HepG2 (cell line): ENCODE results near the gene ERV3-1. TPM values are rescaled to one million over a fixed set of nuclear protein-coding genes. Genes with fewer than 3 reads are reported as not detected.

Experiments used
- AHDC1 ChIP-seq: sonication (generic); formaldehyde crosslinking; IDR thresholded peaks from 2 replicates; pipeline ENCODE4 v1.5.1; 2020; ENCODE audit warnings: mild to moderate bottlenecking, missing genetic modification reagents, borderline replicate concordance
- AKNA ChIP-seq: sonication (generic); formaldehyde crosslinking; IDR thresholded peaks from 2 replicates; pipeline ENCODE4 v1.4.0; 2020; ENCODE audit warnings: missing genetic modification reagents, borderline replicate concordance
- CTCF ChIP-seq: sonication (generic); formaldehyde crosslinking; IDR thresholded peaks from 2 replicates; pipeline ENCODE4 v1.5.0; 2020; ENCODE audit warnings: mild to moderate bottlenecking, missing genetic modification reagents, moderate library complexity
- MED1 ChIP-seq: sonication (generic); formaldehyde crosslinking; IDR thresholded peaks from 2 replicates; pipeline ENCODE4 v1.4.0; 2020; ENCODE audit warnings: missing genetic modification reagents
- PAXIP1 ChIP-seq: sonication (generic); formaldehyde crosslinking; conservative IDR thresholded peaks from 2 replicates; pipeline ENCODE4 v1.4.0; 2020; ENCODE audit warnings: mild to moderate bottlenecking, missing genetic modification reagents, moderate library complexity
- RBFOX2 ChIP-seq: fragments of 200-400 bp; formaldehyde crosslinking; IDR thresholded peaks from 2 replicates; pipeline ENCODE4 v1.6.1; 2017; ENCODE audit warnings: low read depth, mild to moderate bottlenecking, low read length
- ZNF292 ChIP-seq: sonication (generic); formaldehyde crosslinking; IDR thresholded peaks from 2 replicates; pipeline ENCODE4 v1.8.1; 2022; ENCODE audit warnings: mild to moderate bottlenecking, low read depth, missing genetic modification reagents, borderline replicate concordance
- ZNF337 ChIP-seq: sonication (generic); formaldehyde crosslinking; IDR thresholded peaks from 2 replicates; pipeline ENCODE4 v1.5.1; 2020; ENCODE audit warnings: missing genetic modification reagents, low read depth, mild to moderate bottlenecking, borderline replicate concordance
- ZNF543 ChIP-seq: sonication (generic); formaldehyde crosslinking; IDR thresholded peaks from 2 replicates; pipeline ENCODE4 v1.4.0; 2020; ENCODE audit warnings: mild to moderate bottlenecking, missing genetic modification reagents
- ZNF562 ChIP-seq: sonication (generic); formaldehyde crosslinking; IDR thresholded peaks from 2 replicates; pipeline ENCODE4 v1.8.0; 2022; ENCODE audit warnings: missing genetic modification reagents, borderline replicate concordance
- ZNF740 ChIP-seq: sonication (generic); formaldehyde crosslinking; IDR thresholded peaks from 2 replicates; pipeline ENCODE4 v1.4.0; 2020; ENCODE audit warnings: missing genetic modification reagents
- ZSCAN21 ChIP-seq: sonication (generic); formaldehyde crosslinking; IDR thresholded peaks from 2 replicates; pipeline ENCODE4 v1.8.0; 2022; ENCODE audit warnings: mild to moderate bottlenecking, missing genetic modification reagents, moderate library complexity, borderline replicate concordance
- polyA plus RNA-seq, 8 experiments: library from polyadenylated mRNA; depleted of rRNA in 3 of 8; stranded (reverse) in 7 of 8; unstranded in 1 of 8; fragments of >200 nt; fragmentation: Illumina TruSeq in 4 of 8; extraction: Trizol in 4 of 8; gene quantifications; 2 replicates each; pipeline versions ENCODE4 v1.2.1 to v1.2.3, GENCODE V29; 2011 to 2016; ENCODE audit warnings: low read depth in 4 of 8, missing spikeins in 1 of 8, mixed read lengths in 1 of 8; ENCODE audit not compliant: insufficient read depth in 1 of 8
- total RNA-seq, 5 experiments: library from RNA; depleted of rRNA; stranded (reverse); fragments of >200 nt; fragmentation: Illumina TruSeq; extraction: Trizol; gene quantifications; 2 replicates each; pipeline ENCODE4 v1.2.3, GENCODE V29; 2016; ENCODE audit warnings: low read depth in 1 of 5

ERV3-1 gene
- total and polyA plus RNA-seq, 2 of the 13 experiments (the other 11 are each of a cell fraction or from before 2014, with no cell fraction given): 20.4 to 86.3 TPM

- TF ChIP-seq ZNF562 (CRISPR knock-in tag) (no peak), PAXIP1 (no peak), ZNF292 (no peak), AKNA (no peak), CTCF (CRISPR knock-in tag) (no peak), ZNF543 (no peak), ZSCAN21 (CRISPR knock-in tag) (no peak), MED1 (peak; percentile 13; the same call in 1 of the 2 replicates), AHDC1 (0 out of 2 replicates have a peak, but pooled peaks have one; percentile 19), ZNF337 (no peak), RBFOX2 (0 out of 2 replicates have a peak, but pooled peaks have one; percentile 27), ZNF740 (no peak)
Measured at GRCh38 chr7:64997927-64998391, 8.5 kb downstream of the ERV3-1 start (continued).
